ENCODE results near the gene PCDHGC3.

Gene PCDHGC3

DNA sequence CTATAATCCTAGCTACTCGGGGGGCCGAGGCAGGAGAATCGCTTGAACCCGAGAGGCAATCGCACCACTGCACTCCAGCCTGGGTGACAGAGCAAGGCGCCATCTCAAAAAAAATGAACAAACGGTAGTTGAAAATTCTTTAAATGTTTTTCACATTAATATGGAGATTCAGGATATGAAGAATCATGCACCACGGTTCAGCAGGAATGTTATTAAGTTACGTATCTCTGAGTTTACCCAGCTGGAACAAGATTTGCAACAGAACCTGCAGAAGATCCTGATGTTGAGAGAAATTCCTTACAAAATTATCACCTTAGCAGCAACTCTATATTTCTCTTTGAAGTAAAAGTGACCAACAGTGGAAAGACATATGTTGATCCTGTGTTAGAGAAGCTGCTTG is 35.4 kb upstream of the PCDHGC3 start:
- TF ChIP-seq Cebpa-rat (IDR thresholded peaks at IDR 0.05), result no peak

DNA sequence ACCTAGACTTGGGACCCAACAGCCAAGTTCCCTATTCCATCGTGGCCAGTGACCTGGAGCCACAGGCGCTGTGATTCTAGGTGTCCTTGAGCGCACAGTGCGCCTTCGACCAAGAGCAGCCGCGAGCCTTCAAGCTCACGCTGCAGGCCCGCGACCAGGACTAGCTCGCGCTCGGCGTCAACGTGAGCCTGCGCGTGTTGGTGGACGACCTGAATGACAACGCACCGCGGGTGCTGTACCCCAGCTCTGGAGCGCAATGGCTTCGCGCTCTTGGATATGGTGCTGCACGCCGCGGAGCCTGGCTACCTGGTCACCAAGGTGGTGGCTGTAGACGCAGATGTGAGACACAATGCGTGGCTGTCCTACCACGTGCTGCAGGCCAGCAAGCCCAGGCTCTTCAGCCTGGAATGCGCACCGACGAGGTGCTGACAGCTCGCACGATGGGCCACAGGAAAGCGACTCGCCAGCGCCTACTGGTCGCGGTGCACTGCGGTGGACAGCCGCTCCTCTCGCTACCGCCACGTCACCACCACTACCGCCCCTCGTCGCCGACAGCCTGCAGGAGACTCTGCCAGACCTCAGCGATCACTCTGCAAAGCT is 34.1 kb upstream of the PCDHGC3 start:
- TF ChIP-seq Cebpa-rat (IDR thresholded peaks at IDR 0.05), result no peak
- Histone ChIP-seq H3K9ac (no peak overlapping the region), H3K36me3 (peaks cover 20% of the 10 kb centered on the region), H3K4me2 (no peak overlapping the region), H3K27me3 (no peaks in the 10 kb centered on the region), H3K4me3 (no peak overlapping the region), H3K9me3 (peaks cover 40% of the 10 kb centered on the region), H3K4me1 (no peaks in the 10 kb centered on the region), H4K20me1 (no peaks in the 10 kb centered on the region), H3K27ac (no peak overlapping the region)

More for the DNA sequence above, 35.4 kb upstream of the PCDHGC3 start:
- H3K27ac ChIP-seq, result no peak overlapping the region
- no peaks in the 10 kb centered on the region for H3K4me1 ChIP-seq
- no peak overlapping the region for H3K9ac ChIP-seq
- no peak overlapping the region for H3K4me2 ChIP-seq
- no peaks in the 10 kb centered on the region for H3K27me3 ChIP-seq
- H3K36me3 ChIP-seq, result peaks cover 20% of the 10 kb centered on the region
- H3K9me3 ChIP-seq, result peaks cover 50% of the 10 kb centered on the region
- H3K4me3 ChIP-seq, result no peak overlapping the region
- no peaks in the 10 kb centered on the region for H4K20me1 ChIP-seq

DNA sequence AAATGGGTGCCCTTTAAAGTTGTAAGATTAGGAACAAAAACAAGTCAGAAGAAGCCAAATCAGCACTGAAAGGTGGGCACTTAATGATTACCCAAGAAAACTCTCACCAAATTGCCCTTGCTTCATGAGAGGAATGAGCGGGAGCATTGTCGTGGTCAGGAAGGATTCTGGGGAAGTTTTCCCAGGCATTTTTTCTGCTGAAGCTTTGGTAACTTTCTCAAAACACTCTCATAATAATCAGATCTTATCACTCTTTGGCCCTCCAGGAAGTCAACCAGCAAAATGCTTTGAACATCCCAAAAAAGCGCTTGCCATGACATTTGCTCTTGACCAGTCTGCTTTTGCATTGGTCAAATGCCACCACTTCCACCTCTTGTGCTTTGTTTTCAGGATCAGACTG is 10.4 kb upstream of the PCDHGC3 start:
- H3K9ac ChIP-seq, result no peak overlapping the region
- no peaks in the 10 kb centered on the region for H3K4me1 ChIP-seq
- TF ChIP-seq Cebpa-rat (IDR thresholded peaks at IDR 0.05), result no peak
- H3K4me3 ChIP-seq, result no peak overlapping the region
- H3K9me3 ChIP-seq, result no peaks in the 10 kb centered on the region
- H3K36me3 ChIP-seq, result no peaks in the 10 kb centered on the region
- no peaks in the 10 kb centered on the region for H4K20me1 ChIP-seq
- no peak overlapping the region for H3K27ac ChIP-seq
- no peaks in the 10 kb centered on the region for H3K27me3 ChIP-seq
- H3K4me2 ChIP-seq, result no peak overlapping the region

DNA sequence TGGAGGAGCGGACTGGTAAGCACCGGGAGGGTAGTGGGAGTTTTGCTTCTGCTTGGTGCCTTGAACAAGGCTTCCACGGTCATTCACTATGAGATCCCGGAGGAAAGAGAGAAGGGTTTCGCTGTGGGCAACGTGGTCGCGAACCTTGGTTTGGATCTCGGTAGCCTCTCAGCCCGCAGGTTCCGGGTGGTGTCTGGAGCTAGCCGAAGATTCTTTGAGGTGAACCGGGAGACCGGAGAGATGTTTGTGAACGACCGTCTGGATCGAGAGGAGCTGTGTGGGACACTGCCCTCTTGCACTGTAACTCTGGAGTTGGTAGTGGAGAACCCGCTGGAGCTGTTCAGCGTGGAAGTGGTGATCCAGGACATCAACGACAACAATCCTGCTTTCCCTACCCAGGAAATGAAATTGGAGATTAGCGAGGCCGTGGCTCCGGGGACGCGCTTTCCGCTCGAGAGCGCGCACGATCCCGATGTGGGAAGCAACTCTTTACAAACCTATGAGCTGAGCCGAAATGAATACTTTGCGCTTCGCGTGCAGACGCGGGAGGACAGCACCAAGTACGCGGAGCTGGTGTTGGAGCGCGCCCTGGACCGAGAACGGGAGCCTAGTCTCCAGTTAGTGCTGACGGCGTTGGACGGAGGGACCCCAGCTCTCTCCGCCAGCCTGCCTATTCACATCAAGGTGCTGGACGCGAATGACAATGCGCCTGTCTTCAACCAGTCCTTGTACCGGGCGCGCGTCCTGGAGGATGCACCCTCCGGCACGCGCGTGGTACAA is 556 bp downstream of the PCDHGC3 start:
- Histone ChIP-seq H3K9me3 (no peaks in the 10 kb centered on the region), H4K20me1 (peaks cover 19% of the 10 kb centered on the region), H3K36me3 (peaks cover under 1% of the 10 kb centered on the region; the same call in 1 of the 2 replicates), H3K9ac (peak overlapping the region; percentile 81), H3K4me3 (peak overlapping the region; percentile 79), H3K27me3 (peaks cover 28% of the 10 kb centered on the region), H3K27ac (peak overlapping the region; percentile 61), H3K4me2 (peak overlapping the region; percentile 84), H3K4me1 (peaks cover 47% of the 10 kb centered on the region)
- TF ChIP-seq Cebpa-rat (IDR thresholded peaks at IDR 0.05), result no peak

DNA sequence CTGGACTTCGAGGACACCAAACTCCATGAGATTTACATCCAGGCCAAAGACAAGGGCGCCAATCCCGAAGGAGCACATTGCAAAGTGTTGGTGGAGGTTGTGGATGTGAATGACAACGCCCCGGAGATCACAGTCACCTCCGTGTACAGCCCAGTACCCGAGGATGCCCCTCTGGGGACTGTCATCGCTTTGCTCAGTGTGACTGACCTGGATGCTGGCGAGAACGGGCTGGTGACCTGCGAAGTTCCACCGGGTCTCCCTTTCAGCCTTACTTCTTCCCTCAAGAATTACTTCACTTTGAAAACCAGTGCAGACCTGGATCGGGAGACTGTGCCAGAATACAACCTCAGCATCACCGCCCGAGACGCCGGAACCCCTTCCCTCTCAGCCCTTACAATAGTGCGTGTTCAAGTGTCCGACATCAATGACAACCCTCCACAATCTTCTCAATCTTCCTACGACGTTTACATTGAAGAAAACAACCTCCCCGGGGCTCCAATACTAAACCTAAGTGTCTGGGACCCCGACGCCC is 1.3 kb downstream of the PCDHGC3 start:
- Histone ChIP-seq H3K27me3 (peaks cover 28% of the 10 kb centered on the region), H3K9ac (peak overlapping the region; percentile 81)

DNA sequence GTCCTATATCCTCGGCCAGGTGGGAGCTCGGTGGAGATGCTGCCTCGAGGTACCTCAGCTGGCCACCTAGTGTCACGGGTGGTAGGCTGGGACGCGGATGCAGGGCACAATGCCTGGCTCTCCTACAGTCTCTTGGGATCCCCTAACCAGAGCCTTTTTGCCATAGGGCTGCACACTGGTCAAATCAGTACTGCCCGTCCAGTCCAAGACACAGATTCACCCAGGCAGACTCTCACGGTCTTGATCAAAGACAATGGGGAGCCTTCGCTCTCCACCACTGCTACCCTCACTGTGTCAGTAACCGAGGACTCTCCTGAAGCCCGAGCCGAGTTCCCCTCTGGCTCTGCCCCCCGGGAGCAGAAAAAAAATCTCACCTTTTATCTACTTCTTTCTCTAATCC is 2.0 kb downstream of the PCDHGC3 start:
- Histone ChIP-seq H3K9me3 (no peaks in the 10 kb centered on the region), H3K27ac (no peak overlapping the region), H3K36me3 (peaks cover 4% of the 10 kb centered on the region; the same call in 1 of the 2 replicates), H3K9ac (no peak overlapping the region; the same call in 1 of the 2 replicates), H4K20me1 (peaks cover 19% of the 10 kb centered on the region), H3K4me2 (peak overlapping the region; percentile 84), H3K27me3 (peaks cover 28% of the 10 kb centered on the region), H3K4me1 (peaks cover 51% of the 10 kb centered on the region), H3K4me3 (peak overlapping the region; percentile 79)
- TF ChIP-seq Cebpa-rat (IDR thresholded peaks at IDR 0.05), result no peak

More for the DNA sequence above, 1.3 kb downstream of the PCDHGC3 start:
- TF ChIP-seq Cebpa-rat (IDR thresholded peaks at IDR 0.05), result no peak
- Histone ChIP-seq H4K20me1 (peaks cover 19% of the 10 kb centered on the region), H3K4me3 (peak overlapping the region; percentile 79), H3K27ac (no peak overlapping the region), H3K36me3 (peaks cover 4% of the 10 kb centered on the region; the same call in 1 of the 2 replicates), H3K9me3 (no peaks in the 10 kb centered on the region), H3K4me2 (peak overlapping the region; percentile 84), H3K4me1 (peaks cover 51% of the 10 kb centered on the region)

DNA sequence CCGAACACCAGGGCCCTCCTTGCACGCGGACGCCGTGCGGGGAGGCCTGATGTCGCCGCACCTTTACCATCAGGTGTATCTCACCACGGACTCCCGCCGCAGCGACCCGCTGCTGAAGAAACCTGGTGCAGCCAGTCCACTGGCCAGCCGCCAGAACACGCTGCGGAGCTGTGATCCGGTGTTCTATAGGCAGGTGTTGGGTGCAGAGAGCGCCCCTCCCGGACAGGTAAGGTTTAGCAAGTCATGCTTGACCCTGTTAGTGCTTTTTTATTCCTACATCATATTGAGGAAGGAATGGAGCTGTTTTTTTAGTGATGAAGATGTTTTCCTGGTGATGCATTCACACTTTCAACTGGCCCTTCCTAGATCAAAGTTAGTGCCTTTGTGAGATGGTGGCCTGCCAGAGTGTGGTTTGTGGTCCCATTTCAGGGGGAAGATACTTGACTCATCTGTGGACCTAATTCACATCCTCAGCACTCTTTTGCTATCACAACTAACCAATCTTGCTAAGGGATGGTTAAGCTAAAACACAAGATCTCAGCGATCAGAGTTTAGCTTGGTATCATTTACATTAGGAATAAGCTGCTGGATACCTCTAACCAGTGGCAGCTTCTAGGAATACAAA is 2.7 kb downstream of the PCDHGC3 start:
- peaks cover 4% of the 10 kb centered on the region; the same call in 1 of the 2 replicates for H3K36me3 ChIP-seq
- H3K9ac ChIP-seq, result 0 out of 2 replicates have a peak overlapping the region, but pooled peaks have one; percentile 33
- peaks cover 28% of the 10 kb centered on the region for H3K27me3 ChIP-seq
- peak overlapping the region; percentile 84 for H3K4me2 ChIP-seq
- H4K20me1 ChIP-seq, result peaks cover 19% of the 10 kb centered on the region
- no peak for TF ChIP-seq Cebpa-rat (IDR thresholded peaks at IDR 0.05)
- H3K9me3 ChIP-seq, result no peaks in the 10 kb centered on the region
- peaks cover 57% of the 10 kb centered on the region for H3K4me1 ChIP-seq
- H3K27ac ChIP-seq, result no peak overlapping the region
- peak overlapping the region; percentile 79 for H3K4me3 ChIP-seq

DNA sequence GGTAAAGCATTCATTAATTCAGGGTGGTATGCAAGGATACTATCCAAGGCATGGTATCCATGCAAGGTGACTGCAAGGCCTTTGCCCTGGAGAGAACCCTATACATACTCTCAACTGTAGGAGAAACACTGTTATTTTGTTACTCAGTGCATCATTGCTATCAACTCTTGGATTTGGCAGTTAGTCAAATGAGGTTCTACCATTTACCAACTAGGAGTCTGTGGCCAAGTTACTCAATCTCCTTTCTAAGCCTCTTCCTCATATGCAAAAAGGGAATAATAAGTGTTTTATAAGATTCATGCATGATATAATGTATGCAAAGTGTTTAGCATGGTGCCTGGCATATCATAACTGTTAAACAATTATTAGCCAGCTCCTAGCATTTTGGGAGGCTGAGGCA is 4.0 kb downstream of the PCDHGC3 start:
- peak overlapping the region; percentile 84 for H3K4me2 ChIP-seq
- no peak overlapping the region for H3K27ac ChIP-seq
- peaks cover 19% of the 10 kb centered on the region for H4K20me1 ChIP-seq
- H3K4me3 ChIP-seq, result no peak overlapping the region
- no peaks in the 10 kb centered on the region for H3K9me3 ChIP-seq
- no peak overlapping the region for H3K9ac ChIP-seq
- peaks cover 28% of the 10 kb centered on the region for H3K27me3 ChIP-seq
- H3K36me3 ChIP-seq, result peaks cover 4% of the 10 kb centered on the region; the same call in 1 of the 2 replicates
- peaks cover 69% of the 10 kb centered on the region for H3K4me1 ChIP-seq
- no peak for TF ChIP-seq Cebpa-rat (IDR thresholded peaks at IDR 0.05)

DNA sequence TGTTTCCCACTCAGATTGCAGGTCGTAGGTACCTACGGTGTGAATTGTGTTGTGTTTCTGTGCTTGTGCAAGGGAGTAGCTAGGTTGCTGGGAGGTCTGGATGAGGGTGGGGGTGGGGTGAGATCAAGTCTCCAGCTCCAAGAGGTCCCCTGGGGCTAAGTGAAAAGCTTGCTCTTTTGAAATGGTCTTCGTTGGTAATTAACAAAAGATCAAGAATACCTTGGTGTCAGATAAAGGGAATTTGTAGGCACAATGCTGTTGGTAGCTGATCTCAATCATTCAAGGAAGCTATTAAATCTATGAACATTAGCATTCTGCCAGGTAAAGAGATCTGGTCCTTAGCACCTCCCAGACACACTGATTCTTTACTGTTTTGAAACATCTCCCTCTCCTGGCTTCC is 8.1 kb downstream of the PCDHGC3 start:
- Histone ChIP-seq H3K27ac (no peak overlapping the region), H3K4me2 (peak overlapping the region; percentile 96), H3K27me3 (no peaks in the 10 kb centered on the region), H3K36me3 (peaks cover 28% of the 10 kb centered on the region), H3K4me3 (0 out of 2 replicates have a peak overlapping the region, but pooled peaks have one; percentile 71), H3K4me1 (peaks cover 86% of the 10 kb centered on the region), H3K9me3 (0 out of 2 replicates have a peak, but pooled peaks cover 8% of the 10 kb centered on the region), H4K20me1 (peaks cover 11% of the 10 kb centered on the region), H3K9ac (no peak overlapping the region)
- no peak for TF ChIP-seq Cebpa-rat (IDR thresholded peaks at IDR 0.05)
